WERI-Rb-1 (cell line): ENCODE measurements around the gene SCGN.

Experiments used
- DNase-seq: peaks from one replicate; pipeline ENCODE4 v3.0.0-alpha.2; 2020
- H3K27ac ChIP-seq: fragments of 250-450 bp; sonication (Bioruptor Pico); 2 replicates; pipeline ENCODE4 v1.5.1; 2020; ENCODE audit warnings: mild to moderate bottlenecking, moderate library complexity
- H3K27me3 ChIP-seq: fragments of 250-450 bp; sonication (Bioruptor Pico); 2 replicates; pipeline ENCODE4 v1.5.1; 2021; ENCODE audit warnings: mild to moderate bottlenecking, low read depth, moderate library complexity; ENCODE audit not compliant: insufficient read depth, severe bottlenecking
- H3K36me3 ChIP-seq: fragments of 250-450 bp; sonication (Bioruptor Pico); 2 replicates; pipeline ENCODE4 v1.5.1; 2020; ENCODE audit warnings: mild to moderate bottlenecking, moderate library complexity
- H3K4me3 ChIP-seq: 2 replicates; pipeline ENCODE4 v1.5.1; 2011; ENCODE audit warnings: low read depth, mild to moderate bottlenecking, control low read depth, low read length
- H3K9me3 ChIP-seq: fragments of 250-450 bp; sonication (Bioruptor Pico); 2 replicates; pipeline ENCODE4 v1.5.1; 2021; ENCODE audit warnings: mild to moderate bottlenecking, moderate library complexity; ENCODE audit not compliant: severe bottlenecking
- CTCF ChIP-seq: IDR thresholded peaks from 2 replicates; pipeline ENCODE4 v1.5.1; 2011; ENCODE audit warnings: low read depth, mild to moderate bottlenecking, control low read depth, inconsistent platforms, low read length

SCGN gene

GRCh38 chr6:25704001-25704400 lies 52.0 kb downstream of the SCGN start:
- Histone ChIP-seq H3K4me3 (no peak overlapping the region), H3K36me3 (no peaks in the 10 kb centered on the region), H3K27ac (no peak overlapping the region), H3K9me3 (peaks cover 3% of the 10 kb centered on the region), H3K27me3 (no peaks in the 10 kb centered on the region)
- DNase-seq: no peak
- no peak for TF ChIP-seq CTCF

- no peaks in the 10 kb centered on the region for H3K36me3 ChIP-seq
- no peak for DNase-seq
- H3K4me3 ChIP-seq: no peak overlapping the region
- TF ChIP-seq CTCF: no peak
- no peaks in the 10 kb centered on the region for H3K27me3 ChIP-seq
- no peaks in the 10 kb centered on the region for H3K9me3 ChIP-seq
- no peak overlapping the region for H3K27ac ChIP-seq
Measured at GRCh38 chr6:25706314-25707014, 54.4 kb downstream of the SCGN start.

GRCh38 chr6:25709761-25710160 lies 57.7 kb downstream of the SCGN start:
- Histone ChIP-seq H3K9me3 (no peaks in the 10 kb centered on the region), H3K36me3 (no peaks in the 10 kb centered on the region), H3K27ac (no peak overlapping the region), H3K27me3 (no peaks in the 10 kb centered on the region), H3K4me3 (no peak overlapping the region)
- no peak for TF ChIP-seq CTCF
- no peak for DNase-seq

- no peak for DNase-seq
- H3K36me3 ChIP-seq: no peaks in the 10 kb centered on the region
- H3K27ac ChIP-seq: no peak overlapping the region
- no peaks in the 10 kb centered on the region for H3K27me3 ChIP-seq
- no peak overlapping the region for H3K4me3 ChIP-seq
- TF ChIP-seq CTCF: no peak
- H3K9me3 ChIP-seq: no peaks in the 10 kb centered on the region
Measured at GRCh38 chr6:25710287-25710686, 58.3 kb downstream of the SCGN start.

GRCh38 chr6:25713824-25714223 lies 61.8 kb downstream of the SCGN start:
- Histone ChIP-seq H3K36me3 (no peaks in the 10 kb centered on the region), H3K9me3 (no peaks in the 10 kb centered on the region), H3K27me3 (no peaks in the 10 kb centered on the region), H3K4me3 (no peak overlapping the region), H3K27ac (no peak overlapping the region)
- DNase-seq: no peak
- TF ChIP-seq CTCF: no peak

- peak; percentile 69 for DNase-seq
- no peaks in the 10 kb centered on the region for H3K27me3 ChIP-seq
- TF ChIP-seq CTCF: no peak
- no peak overlapping the region for H3K4me3 ChIP-seq
- no peak overlapping the region for H3K27ac ChIP-seq
- no peaks in the 10 kb centered on the region for H3K36me3 ChIP-seq
- no peaks in the 10 kb centered on the region for H3K9me3 ChIP-seq
Measured at GRCh38 chr6:25714765-25715164, 62.8 kb downstream of the SCGN start.
